A673 (cell line): Measurements from ENCODE around the gene CD93. TPM values are rescaled to one million over a fixed set of nuclear protein-coding genes. Genes with fewer than 3 reads are reported as not detected.

Experiments
- BruUV-seq: library from RNA; stranded (reverse); fragments of 400-500 nt; replicated peaks from 2 replicates; lab custom pipeline; 2021; lab: Mats Ljungman, UMichigan
- CTCF ChIA-PET: fragments of 300-600 bp; sonication (Branson Sonifier 250); formaldehyde crosslinking; loops from one replicate; lab custom pipeline; 2022; ENCODE audit warnings: antibody characterized with exemption; lab: Charles Lee
- POLR2A ChIA-PET: fragments of 300-600 bp; sonication (Branson Sonifier 250); formaldehyde crosslinking; loops from one replicate; lab custom pipeline; 2022; ENCODE audit warnings: antibody characterized with exemption; ENCODE audit not compliant: low non-redundant PET; lab: Charles Lee
- DNase-seq: peaks from one replicate; pipeline ENCODE4 v3.0.0-alpha.2; 2015; ENCODE audit warnings: low spot score
- H3K27ac ChIP-seq: fragments of 200-600 bp; sonication (generic); 2 replicates; pipeline ENCODE4 v1.5.1; 2016; ENCODE audit warnings: mixed run types, low read depth, mild to moderate bottlenecking, mixed read lengths, antibody characterized with exemption, low read length; ENCODE audit not compliant: poor library complexity, severe bottlenecking
- H3K27me3 ChIP-seq: fragments of 200-600 bp; sonication (generic); replicated peaks from 2 replicates; pipeline ENCODE4 v1.6.1; 2017; ENCODE audit warnings: mixed run types, low read depth, mild to moderate bottlenecking, mixed read lengths, antibody characterized with exemption, low read length; ENCODE audit not compliant: insufficient read depth, poor library complexity
- H3K36me3 ChIP-seq: fragments of 200-600 bp; sonication (generic); 2 replicates; pipeline ENCODE4 v1.6.1; 2016; ENCODE audit warnings: mixed run types, mild to moderate bottlenecking, mixed read lengths, antibody characterized with exemption, low read length; ENCODE audit not compliant: insufficient read depth, poor library complexity, severe bottlenecking
- H3K4me1 ChIP-seq: fragments of 200-600 bp; sonication (generic); 2 replicates; pipeline ENCODE4 v1.6.1; 2017; ENCODE audit warnings: mixed run types, mild to moderate bottlenecking, mixed read lengths, antibody characterized with exemption, low read length; ENCODE audit not compliant: insufficient read depth, poor library complexity, severe bottlenecking
- H3K4me3 ChIP-seq: fragments of 200-600 bp; sonication (generic); 2 replicates; pipeline ENCODE4 v1.5.1; 2016; ENCODE audit warnings: low read depth, mixed run types, mild to moderate bottlenecking, mixed read lengths, low read length; ENCODE audit not compliant: poor library complexity, severe bottlenecking
- H3K9me3 ChIP-seq: fragments of 200-600 bp; sonication (generic); 2 replicates; pipeline ENCODE4 v1.6.1; 2016; ENCODE audit warnings: mixed run types, low read depth, mild to moderate bottlenecking, mixed read lengths, antibody characterized with exemption, low read length; ENCODE audit not compliant: poor library complexity, severe bottlenecking
- EZH2 ChIP-seq: fragments of 200-600 bp; sonication (generic); IDR thresholded peaks from 2 replicates; pipeline ENCODE4 v1.6.1; 2017; ENCODE audit warnings: borderline replicate concordance, low read depth, mild to moderate bottlenecking, mixed read lengths, antibody characterized with exemption, low read length; ENCODE audit not compliant: poor library complexity, severe bottlenecking
- intact Hi-C: fragments of 100-400 bp; cut with micrococcal nuclease; formaldehyde crosslinking; loops from one replicate; pipeline ENCODE4 v1.10.0; 2022; ENCODE audit not compliant: unreplicated experiment
- total RNA-seq: library from RNA; stranded (reverse); gene quantifications from 2 replicates; pipeline ENCODE4 v1.2.3, GENCODE V29; 2021
- TF ChIP-seq, protein P1 (sequence below): fragments of 300-800, 200-600 bp; sonication (generic); conservative IDR thresholded peaks from 2 replicates; pipeline ENCODE4 v1.5.1; 2017; ENCODE audit warnings: low read depth, mild to moderate bottlenecking, antibody characterized with exemption, low read length, moderate library complexity, mixed read lengths

CD93 gene
- total RNA-seq, 1 experiment from 2014 or later = 0.06 TPM

DNA sequence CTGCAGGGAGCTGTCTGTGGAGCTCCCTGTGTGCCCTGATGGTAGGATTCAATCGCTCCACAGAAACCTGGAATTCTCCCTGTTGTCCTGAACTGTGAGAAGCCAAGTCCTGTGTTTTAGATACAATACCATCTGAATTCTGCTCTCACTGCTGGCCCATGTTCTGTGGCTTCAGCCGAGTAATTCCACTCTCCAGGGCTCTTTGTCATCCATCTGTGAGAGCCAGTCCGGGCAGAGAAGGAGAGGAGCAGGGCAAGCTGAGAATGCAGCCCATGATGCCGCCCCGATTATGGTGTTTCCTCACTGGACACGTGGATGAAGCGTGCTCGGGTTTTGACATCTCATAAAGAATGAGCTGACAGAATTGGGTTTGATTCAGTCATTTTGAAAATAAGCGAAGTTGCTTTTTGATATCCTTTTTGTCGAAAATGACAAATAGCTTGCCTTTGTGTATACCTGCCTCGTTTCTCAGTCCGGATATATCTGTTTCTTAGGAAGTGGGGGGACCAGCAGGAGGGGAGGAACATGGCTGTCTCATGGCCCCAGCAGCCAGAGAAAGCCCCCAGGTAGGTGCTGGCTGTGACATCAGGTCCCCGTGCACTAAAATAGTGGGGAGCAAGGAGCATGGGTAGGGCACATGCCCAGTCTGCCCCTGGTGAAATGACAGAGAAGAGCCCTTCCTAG, 8.2 kb upstream of the CD93 start:
- no TSS peak for BruUV-seq
- POLR2A ChIA-PET = no interaction called here
- CTCF ChIA-PET = no interaction called here

DNA sequence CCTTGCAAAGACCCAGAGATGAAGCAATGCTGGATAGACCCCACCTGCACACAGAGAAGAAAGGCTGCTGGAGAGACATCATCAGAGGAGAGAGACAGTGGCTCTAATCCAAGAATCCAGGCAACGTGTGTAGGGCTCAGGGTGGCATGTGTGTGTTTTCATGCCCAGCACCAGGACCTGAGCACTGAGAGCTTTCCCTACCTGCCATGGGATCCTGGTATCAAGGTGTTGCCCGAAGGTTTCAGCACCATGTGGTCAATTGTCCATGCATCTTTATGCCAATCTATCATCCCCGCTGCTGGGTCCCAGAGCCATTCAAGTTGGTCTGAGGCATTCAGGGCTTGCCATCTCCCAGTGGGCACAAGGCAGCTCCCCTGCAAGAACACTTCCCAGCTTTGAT, 7.5 kb upstream of the CD93 start:
- no peak overlapping the region for H3K27ac ChIP-seq
- no TSS peak for BruUV-seq
- ChIA-PET POLR2A (no interaction called here), CTCF (no interaction called here)
- DNase-seq = no peak
- no peak overlapping the region for H3K4me3 ChIP-seq
- H3K36me3 ChIP-seq = no peaks in the 10 kb centered on the region
- intact Hi-C loops = loop anchor here (2.0 kb wide), 1 partner anchor 21 kb away; no protein-coding TSS in a partner anchor
- no peaks in the 10 kb centered on the region for H3K9me3 ChIP-seq
- TF ChIP-seq, protein P1, sequence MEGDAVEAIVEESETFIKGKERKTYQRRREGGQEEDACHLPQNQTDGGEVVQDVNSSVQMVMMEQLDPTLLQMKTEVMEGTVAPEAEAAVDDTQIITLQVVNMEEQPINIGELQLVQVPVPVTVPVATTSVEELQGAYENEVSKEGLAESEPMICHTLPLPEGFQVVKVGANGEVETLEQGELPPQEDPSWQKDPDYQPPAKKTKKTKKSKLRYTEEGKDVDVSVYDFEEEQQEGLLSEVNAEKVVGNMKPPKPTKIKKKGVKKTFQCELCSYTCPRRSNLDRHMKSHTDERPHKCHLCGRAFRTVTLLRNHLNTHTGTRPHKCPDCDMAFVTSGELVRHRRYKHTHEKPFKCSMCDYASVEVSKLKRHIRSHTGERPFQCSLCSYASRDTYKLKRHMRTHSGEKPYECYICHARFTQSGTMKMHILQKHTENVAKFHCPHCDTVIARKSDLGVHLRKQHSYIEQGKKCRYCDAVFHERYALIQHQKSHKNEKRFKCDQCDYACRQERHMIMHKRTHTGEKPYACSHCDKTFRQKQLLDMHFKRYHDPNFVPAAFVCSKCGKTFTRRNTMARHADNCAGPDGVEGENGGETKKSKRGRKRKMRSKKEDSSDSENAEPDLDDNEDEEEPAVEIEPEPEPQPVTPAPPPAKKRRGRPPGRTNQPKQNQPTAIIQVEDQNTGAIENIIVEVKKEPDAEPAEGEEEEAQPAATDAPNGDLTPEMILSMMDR = no peak
- no peak for TF ChIP-seq EZH2
- H3K4me1 ChIP-seq = no peaks in the 10 kb centered on the region
- peaks cover 53% of the 10 kb centered on the region for H3K27me3 ChIP-seq

More for the DNA sequence above, 8.2 kb upstream of the CD93 start:
- intact Hi-C loops = no loop called here
- H3K36me3 ChIP-seq = no peaks in the 10 kb centered on the region
- H3K27ac ChIP-seq = no peak overlapping the region
- H3K4me3 ChIP-seq = no peak overlapping the region
- peaks cover 53% of the 10 kb centered on the region for H3K27me3 ChIP-seq
- H3K4me1 ChIP-seq = no peaks in the 10 kb centered on the region
- H3K9me3 ChIP-seq = no peaks in the 10 kb centered on the region
- DNase-seq = no peak
- TF ChIP-seq, protein P1 = no peak
- TF ChIP-seq EZH2 = no peak

DNA sequence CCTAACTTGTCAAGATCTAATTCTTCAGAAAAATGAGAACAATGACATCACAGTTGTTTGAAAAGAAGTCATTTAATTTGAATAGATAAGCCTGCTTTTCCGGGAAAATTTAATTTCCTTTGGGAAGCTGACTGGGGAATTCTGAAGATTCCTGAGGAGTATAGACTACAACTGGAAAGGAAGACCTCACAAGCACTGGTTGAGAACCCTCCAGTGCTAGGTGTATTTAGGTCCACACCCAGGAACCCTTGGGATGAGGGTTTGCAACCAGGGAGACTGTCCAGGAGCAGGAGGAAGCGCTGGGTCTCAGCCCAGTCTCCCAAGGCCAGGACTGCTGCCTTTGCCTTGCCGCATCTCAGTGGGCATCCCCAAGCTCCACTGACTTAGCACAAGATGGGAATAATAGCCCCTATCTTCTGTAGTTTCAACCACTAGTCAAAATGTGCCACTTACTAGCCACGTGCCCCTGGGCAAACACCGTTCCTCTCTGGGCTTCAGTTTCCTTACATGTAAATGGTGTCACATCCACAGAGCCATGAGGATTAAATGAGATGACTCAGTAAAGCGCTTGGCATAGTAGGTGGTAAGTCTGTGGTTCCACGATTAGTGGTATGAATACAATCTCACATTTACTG, 6.9 kb upstream of the CD93 start:
- CTCF ChIA-PET = no interaction called here
- Histone ChIP-seq H3K36me3 (no peaks in the 10 kb centered on the region), H3K27me3 (peaks cover 53% of the 10 kb centered on the region), H3K27ac (no peak overlapping the region), H3K9me3 (no peaks in the 10 kb centered on the region), H3K4me1 (no peaks in the 10 kb centered on the region), H3K4me3 (no peak overlapping the region)
- TF ChIP-seq EZH2 = no peak
- TF ChIP-seq, protein P1 = no peak
- BruUV-seq = no TSS peak
- POLR2A ChIA-PET = no interaction called here
- DNase-seq = no peak
- intact Hi-C loops = loop anchor here (2.0 kb wide), 1 partner anchor 20 kb away; no protein-coding TSS in a partner anchor
